Body of pancreas (tissue), 4 donors: Measurements from ENCODE around the gene BOD1L1.

Experiments
- POLR2A ChIP-seq, 3 donors: fragments of 450-650 bp; IDR thresholded peaks; one replicate each; pipeline ENCODE4 v1.6.1; 2016; ENCODE audit warnings: antibody characterized with exemption in 3 of 3, mild to moderate bottlenecking in 2 of 3
- TF ChIP-seq, protein P1 (sequence below), 7 experiments: fragments of 450-650 bp in 4 of 7; fragments of 200-600 bp in 3 of 7; sonication (generic) in 3 of 7; IDR thresholded peaks; one replicate each; pipeline ENCODE4 v1.5.1; 2016 to 2019; ENCODE audit warnings: antibody characterized with exemption in 7 of 7

DNA sequence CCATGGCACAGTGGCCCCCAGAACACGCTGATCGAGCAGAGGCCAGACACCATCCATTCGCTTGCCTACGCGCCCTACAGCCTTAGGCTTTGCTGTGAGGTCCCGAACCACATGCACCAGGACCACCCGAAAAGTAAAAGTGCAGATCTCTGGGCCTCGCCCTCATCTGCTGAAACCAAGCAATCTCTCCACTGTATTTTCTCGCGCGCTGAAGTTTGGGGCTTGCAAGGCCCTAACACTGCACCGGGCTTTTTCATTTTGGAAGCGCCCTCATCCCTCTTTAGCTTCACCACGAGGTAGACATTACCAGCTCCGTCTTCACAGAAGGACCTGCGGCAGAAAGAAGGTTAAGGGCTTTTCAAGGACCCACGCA lies 104.4 kb downstream of the BOD1L1 start:
- TF ChIP-seq POLR2A (IDR thresholded peaks at IDR 0.05), result no peak
- TF ChIP-seq, protein P1, sequence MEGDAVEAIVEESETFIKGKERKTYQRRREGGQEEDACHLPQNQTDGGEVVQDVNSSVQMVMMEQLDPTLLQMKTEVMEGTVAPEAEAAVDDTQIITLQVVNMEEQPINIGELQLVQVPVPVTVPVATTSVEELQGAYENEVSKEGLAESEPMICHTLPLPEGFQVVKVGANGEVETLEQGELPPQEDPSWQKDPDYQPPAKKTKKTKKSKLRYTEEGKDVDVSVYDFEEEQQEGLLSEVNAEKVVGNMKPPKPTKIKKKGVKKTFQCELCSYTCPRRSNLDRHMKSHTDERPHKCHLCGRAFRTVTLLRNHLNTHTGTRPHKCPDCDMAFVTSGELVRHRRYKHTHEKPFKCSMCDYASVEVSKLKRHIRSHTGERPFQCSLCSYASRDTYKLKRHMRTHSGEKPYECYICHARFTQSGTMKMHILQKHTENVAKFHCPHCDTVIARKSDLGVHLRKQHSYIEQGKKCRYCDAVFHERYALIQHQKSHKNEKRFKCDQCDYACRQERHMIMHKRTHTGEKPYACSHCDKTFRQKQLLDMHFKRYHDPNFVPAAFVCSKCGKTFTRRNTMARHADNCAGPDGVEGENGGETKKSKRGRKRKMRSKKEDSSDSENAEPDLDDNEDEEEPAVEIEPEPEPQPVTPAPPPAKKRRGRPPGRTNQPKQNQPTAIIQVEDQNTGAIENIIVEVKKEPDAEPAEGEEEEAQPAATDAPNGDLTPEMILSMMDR (IDR thresholded peaks at IDR 0.05), result no peak
